Activated T-helper 1 cell treated with anti-CD3 and anti-CD28 coated beads, Interleukin-12 subunit alpha, Interleukin-12 subunit beta, Interleukin-2, Interleukin-4 antibody, amounts not matched to agents 30 ng/mL and 10 ng/mL and 1 ng/mL, durations not matched to agents 14 hours and 24 hours and 36 hours (primary cell): ENCODE results near the gene NPY4R. TPM values are rescaled to one million over a fixed set of nuclear protein-coding genes. Genes with fewer than 3 reads are reported as not detected.

Experiments
- total RNA-seq: library from RNA; stranded (reverse); gene quantifications from 2 replicates; pipeline ENCODE4 v1.2.3, GENCODE V29; 2022

The NPY4R gene
- total RNA-seq, 1 donor from 2014 or later: not detected

Other genes with a start within 250 kb of the NPY4R start
- not detected in 2 replicates for gene ANTXRL, start 179.0 kb downstream of the NPY4R start, total RNA-seq
- not detected in 2 replicates for gene ANXA8L1, start 90.2 kb downstream of the NPY4R start, total RNA-seq
- not detected in 2 replicates for gene GPRIN2, start 90.7 kb upstream of the NPY4R start, total RNA-seq
- 0.96 and 1.5 TPM in 2 replicates for gene SYT15, start 113.2 kb upstream of the NPY4R start, total RNA-seq